ENCODE data around the gene RMND1. TPM values are rescaled to one million over a fixed set of nuclear protein-coding genes. Genes with fewer than 3 reads are reported as not detected.
A peak's percentile ranks its signal among the peaks of the same experiment; 100 is the strongest.

Gene RMND1, protein sequence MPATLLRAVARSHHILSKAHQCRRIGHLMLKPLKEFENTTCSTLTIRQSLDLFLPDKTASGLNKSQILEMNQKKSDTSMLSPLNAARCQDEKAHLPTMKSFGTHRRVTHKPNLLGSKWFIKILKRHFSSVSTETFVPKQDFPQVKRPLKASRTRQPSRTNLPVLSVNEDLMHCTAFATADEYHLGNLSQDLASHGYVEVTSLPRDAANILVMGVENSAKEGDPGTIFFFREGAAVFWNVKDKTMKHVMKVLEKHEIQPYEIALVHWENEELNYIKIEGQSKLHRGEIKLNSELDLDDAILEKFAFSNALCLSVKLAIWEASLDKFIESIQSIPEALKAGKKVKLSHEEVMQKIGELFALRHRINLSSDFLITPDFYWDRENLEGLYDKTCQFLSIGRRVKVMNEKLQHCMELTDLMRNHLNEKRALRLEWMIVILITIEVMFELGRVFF
- total RNA-seq: 10 to 100 TPM; 14.4 to 18.5 TPM

DNA sequence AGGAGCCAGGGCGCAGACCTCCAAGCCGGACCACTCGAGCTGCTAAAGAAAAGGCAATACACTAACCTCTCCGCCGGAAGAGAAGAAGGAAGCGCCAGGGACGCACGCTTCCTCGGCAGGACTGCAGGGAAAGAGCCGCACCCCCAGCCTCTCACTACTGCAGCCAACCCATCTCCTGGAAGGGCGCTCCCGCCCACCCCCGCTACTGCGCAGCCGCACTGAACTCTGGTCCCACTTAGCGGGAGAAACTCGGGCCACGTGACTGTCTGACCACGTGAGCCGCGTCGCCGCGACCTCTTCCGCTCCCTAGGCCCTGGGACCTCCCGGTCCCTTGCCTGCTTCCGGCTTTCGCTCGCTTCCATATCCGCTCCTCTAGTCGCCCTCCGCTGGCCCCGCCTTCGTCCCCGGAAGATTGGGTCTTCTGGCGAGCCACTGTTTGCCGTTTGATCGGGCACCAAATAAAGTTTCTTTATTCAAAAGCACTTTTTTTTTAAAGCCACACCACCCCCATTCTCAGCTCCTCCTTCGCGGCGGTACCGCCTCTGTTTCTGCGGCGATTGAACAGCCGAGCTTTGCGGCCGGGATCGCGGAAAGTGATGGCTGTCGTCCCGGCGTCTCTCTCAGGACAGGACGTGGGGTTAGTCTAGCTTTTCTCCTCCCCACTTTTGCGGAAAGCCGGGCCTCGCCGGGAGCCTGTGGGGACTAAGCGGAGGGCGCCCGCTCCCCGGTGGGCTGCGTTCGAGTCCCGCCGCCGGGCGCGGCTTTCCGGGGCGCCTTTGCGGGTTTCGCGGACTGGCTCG, at the start of gene RMND1:
TSS of gene RMND1 (minus strand) at position 177 of the 800 bp plus-strand sequence. CDS start 6,315 bp downstream, outside the sequence.
- H3K36me3 Mint-ChIP-seq (ENCODE audit: low read depth): peaks cover 10% of the 10 kb centered on the region
- H3K4me3 Mint-ChIP-seq: peak within 1 kb of the TSS; percentile 91
- CTCF ChIA-PET: interaction anchor here (0.6 to 1.7 kb wide), 7 partner anchors 12 to 364 kb away, joined by 3 to 7 read pairs (median 4); no protein-coding TSS in a partner anchor
- peak; percentile 100 for DNase-seq
- H3K9me3 Mint-ChIP-seq: no peaks in the 10 kb centered on the region
- H3K27ac Mint-ChIP-seq: peak within 1 kb of the TSS; percentile 89
- POLR2A ChIA-PET: interaction anchor here (0.6 to 0.7 kb wide), 3 partner anchors 47 to 230 kb away, joined by 3 to 7 read pairs (median 3); no protein-coding TSS in a partner anchor
- H3K4me1 Mint-ChIP-seq: peaks cover 37% of the 10 kb centered on the region
- H3K27me3 Mint-ChIP-seq: no peaks in the 10 kb centered on the region

DNA sequence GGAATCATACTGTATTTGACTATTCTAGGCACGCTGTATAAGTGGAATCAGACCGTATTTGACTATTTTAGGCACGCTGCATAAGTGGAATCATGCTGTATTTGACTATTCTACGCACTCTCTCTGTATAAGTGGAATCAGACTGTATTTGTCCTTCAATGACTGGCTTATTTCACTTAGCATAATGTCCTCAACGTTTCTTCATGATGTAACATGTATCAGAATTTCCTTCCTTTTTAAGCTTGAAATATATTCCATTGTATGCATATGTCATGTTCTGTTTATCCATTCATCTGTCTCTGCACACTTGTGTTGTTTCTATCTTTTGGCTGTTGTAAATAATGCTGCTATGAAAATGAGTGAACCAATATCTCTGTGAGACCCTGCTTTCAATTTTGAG, 47.6 kb upstream of the RMND1 start:
- ChIA-PET CTCF (no interaction called here), POLR2A (no interaction called here)
- no peaks in the 10 kb centered on the region for H3K36me3 Mint-ChIP-seq (ENCODE audit: low read depth)
- H3K27me3 Mint-ChIP-seq: peaks cover 39% of the 10 kb centered on the region
- no peak overlapping the region for H3K4me3 Mint-ChIP-seq
- H3K9me3 Mint-ChIP-seq: no peaks in the 10 kb centered on the region
- no peak overlapping the region for H3K27ac Mint-ChIP-seq
- no peak for DNase-seq
- H3K4me1 Mint-ChIP-seq: peaks cover 18% of the 10 kb centered on the region

DNA sequence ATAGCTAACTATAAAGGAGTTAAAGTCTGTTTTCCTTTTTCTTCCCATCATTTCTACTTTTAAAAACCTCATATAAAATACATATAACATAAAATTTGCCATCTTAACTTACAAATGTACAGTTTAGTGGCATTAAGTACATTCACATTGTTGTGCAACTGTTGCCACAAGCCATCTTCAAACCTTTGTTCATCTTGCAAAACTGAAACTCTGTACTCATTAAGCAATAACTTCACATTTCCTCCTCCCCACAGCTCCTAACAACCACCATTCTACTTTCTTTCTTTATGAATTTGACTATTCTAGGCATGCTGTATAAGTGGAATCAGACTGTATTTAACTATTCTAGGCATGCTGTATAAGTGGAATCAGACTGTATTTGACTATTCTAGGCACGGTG, 46.4 kb upstream of the RMND1 start:
- DNase-seq: no peak
- CTCF ChIA-PET: interaction anchor here (0.6 kb wide), 1 partner anchor 28 kb away, joined by 4 read pairs; no protein-coding TSS in a partner anchor
- H3K27me3 Mint-ChIP-seq: peaks cover 45% of the 10 kb centered on the region
- POLR2A ChIA-PET: no interaction called here
- peaks cover 22% of the 10 kb centered on the region for H3K4me1 Mint-ChIP-seq
- no peaks in the 10 kb centered on the region for H3K36me3 Mint-ChIP-seq (ENCODE audit: low read depth)
- no peak overlapping the region for H3K4me3 Mint-ChIP-seq
- H3K9me3 Mint-ChIP-seq: no peaks in the 10 kb centered on the region
- H3K27ac Mint-ChIP-seq: no peak overlapping the region

DNA sequence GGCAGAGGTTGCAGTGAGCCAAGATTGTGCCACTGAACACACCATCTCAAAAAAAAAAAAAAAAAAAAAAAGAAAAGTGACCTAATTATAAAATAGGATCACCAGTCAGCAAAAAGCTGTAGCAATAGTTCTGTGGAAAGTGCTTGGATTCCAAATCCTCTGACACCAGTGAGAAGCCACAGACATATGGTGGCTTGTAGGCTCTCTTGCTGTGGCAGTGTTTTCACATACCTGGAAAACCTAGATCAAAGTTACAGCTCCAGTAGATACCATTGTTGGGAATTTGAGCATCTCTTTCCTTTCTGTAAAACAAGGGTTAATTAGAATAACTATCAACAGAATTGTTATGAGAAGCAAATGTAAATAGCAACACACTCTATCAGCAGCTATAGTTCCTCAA, 46.0 kb upstream of the RMND1 start:
- ChIA-PET POLR2A (no interaction called here), CTCF (interaction anchor here (0.6 kb wide), 1 partner anchor 28 kb away, joined by 4 read pairs; no protein-coding TSS in a partner anchor)
- peaks cover 24% of the 10 kb centered on the region for H3K4me1 Mint-ChIP-seq
- H3K27me3 Mint-ChIP-seq: peaks cover 50% of the 10 kb centered on the region
- H3K9me3 Mint-ChIP-seq: no peaks in the 10 kb centered on the region
- DNase-seq: no peak
- H3K27ac Mint-ChIP-seq: no peak overlapping the region
- H3K4me3 Mint-ChIP-seq: no peak overlapping the region
- no peaks in the 10 kb centered on the region for H3K36me3 Mint-ChIP-seq (ENCODE audit: low read depth)

DNA sequence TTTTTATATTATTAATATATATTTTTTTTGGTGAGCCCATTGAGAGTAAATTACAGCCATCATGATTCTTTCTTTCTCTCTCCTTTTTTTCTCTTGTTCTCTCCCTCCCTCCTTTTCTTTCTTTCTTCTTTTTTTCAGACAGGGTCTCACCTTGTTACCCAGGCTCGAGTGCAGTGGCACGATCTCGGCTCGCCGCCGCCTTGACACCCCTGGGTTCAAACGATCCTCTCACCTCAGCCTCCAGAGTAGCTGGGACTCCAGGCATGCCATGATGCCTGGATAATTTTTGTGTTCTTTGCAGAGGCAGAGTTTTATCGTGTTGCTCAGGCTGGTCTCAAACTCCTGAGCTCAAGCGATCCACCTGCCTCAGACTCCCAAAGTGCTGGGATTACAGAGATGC, 43.5 kb upstream of the RMND1 start:
- H3K36me3 Mint-ChIP-seq (ENCODE audit: low read depth): no peaks in the 10 kb centered on the region
- DNase-seq: no peak
- H3K4me3 Mint-ChIP-seq: no peak overlapping the region
- no peak overlapping the region for H3K27ac Mint-ChIP-seq
- H3K27me3 Mint-ChIP-seq: peaks cover 54% of the 10 kb centered on the region
- ChIA-PET POLR2A (no interaction called here), CTCF (no interaction called here)
- H3K9me3 Mint-ChIP-seq: no peaks in the 10 kb centered on the region
- H3K4me1 Mint-ChIP-seq: peaks cover 24% of the 10 kb centered on the region

DNA sequence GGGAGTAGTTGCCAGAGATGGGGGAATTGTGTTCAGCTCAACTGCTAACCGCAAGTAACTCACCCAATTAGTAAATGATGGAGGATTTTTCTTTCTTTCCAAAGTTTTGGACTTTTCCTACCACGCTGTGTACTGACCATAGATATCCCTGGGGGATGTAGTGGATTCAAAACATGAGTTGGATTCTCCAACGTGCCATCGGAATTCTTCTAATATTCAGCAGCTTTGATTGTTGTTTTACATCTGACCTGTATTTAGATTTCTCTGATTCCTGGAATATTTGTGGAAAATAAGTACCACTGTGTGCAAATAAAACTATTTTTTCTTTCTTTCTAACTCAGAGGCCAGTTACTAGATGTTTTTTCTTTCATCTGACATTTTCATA, 43.0 kb upstream of the RMND1 start:
- POLR2A ChIA-PET: no interaction called here
- CTCF ChIA-PET: no interaction called here
- no peak overlapping the region for H3K27ac Mint-ChIP-seq

DNA sequence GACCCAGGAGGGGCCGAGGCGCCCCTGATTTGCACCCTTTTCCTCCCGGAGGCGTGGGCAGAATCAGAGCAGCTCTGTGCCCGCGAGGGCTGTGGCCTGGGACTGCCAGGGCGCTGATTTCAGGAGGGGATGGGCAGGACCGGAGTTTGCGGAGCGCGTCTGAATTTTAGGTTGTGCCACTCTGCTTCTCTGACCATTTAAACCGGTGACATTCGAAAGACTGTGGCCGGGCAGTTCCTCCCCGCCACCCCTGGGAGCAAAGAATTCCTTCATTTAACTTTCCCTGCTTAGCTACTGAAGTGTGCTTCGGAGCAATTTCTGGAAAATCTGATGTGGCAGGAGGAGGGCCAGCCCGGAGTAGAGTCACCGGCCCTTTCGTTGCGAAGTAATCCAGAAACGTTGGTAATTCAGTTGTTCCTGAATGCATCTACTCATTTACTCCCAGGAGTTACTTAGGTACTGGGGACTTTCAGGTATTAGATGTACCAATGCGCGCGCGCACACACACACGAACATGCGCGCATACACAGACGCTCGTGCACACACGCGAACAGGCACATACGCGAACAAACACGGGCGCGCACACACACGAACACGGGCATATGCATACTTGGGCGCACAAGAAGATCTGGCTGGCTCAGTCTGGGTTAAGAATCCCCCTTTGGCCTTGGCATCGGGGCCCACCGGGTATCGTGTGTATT, 42.5 kb upstream of the RMND1 start:
- POLR2A ChIA-PET: no interaction called here
- Mint-ChIP-seq H3K9me3 (no peaks in the 10 kb centered on the region), H3K27ac (no peak overlapping the region), H3K36me3 (ENCODE audit: low read depth) (no peaks in the 10 kb centered on the region), H3K4me3 (peak overlapping the region; percentile 71), H3K4me1 (peaks cover 19% of the 10 kb centered on the region), H3K27me3 (peaks cover 47% of the 10 kb centered on the region)
- DNase-seq: peak; percentile 54
- CTCF ChIA-PET: no interaction called here

More for the DNA sequence above, 43.0 kb upstream of the RMND1 start:
- H3K36me3 Mint-ChIP-seq (ENCODE audit: low read depth): no peaks in the 10 kb centered on the region
- no peak for DNase-seq
- H3K4me1 Mint-ChIP-seq: peaks cover 23% of the 10 kb centered on the region
- H3K27me3 Mint-ChIP-seq: peaks cover 51% of the 10 kb centered on the region
- no peaks in the 10 kb centered on the region for H3K9me3 Mint-ChIP-seq
- peak overlapping the region; percentile 71 for H3K4me3 Mint-ChIP-seq

DNA sequence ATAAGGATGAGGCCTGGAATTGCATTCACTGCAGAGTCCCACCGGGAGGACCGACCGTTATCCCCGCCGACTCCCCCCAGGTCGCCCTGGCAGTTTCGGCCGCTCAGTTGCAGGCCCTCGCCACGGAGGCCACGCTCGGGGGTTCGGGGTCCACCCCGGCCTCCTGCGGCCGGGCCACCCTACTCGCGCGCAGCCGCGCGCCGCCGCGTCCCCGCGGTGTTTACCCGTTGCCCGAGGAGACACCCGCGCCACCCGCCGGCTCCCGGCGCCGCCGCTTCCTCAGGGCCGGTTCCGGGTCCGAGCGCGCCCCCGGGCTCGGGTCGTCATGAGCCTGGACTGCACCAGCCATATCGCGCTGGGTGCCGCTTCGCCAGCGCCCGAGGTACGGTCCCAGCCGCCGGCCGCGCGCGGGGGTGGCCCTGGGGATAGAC, 41.9 kb upstream of the RMND1 start, which contains the start of gene CCDC170:
TSS of gene CCDC170 (plus strand) at position 214 of the 431 bp plus-strand sequence. CDS start at position 326, 112 bp downstream.
- H3K27me3 Mint-ChIP-seq: peaks cover 52% of the 10 kb centered on the region
- CTCF ChIA-PET: no interaction called here

DNA sequence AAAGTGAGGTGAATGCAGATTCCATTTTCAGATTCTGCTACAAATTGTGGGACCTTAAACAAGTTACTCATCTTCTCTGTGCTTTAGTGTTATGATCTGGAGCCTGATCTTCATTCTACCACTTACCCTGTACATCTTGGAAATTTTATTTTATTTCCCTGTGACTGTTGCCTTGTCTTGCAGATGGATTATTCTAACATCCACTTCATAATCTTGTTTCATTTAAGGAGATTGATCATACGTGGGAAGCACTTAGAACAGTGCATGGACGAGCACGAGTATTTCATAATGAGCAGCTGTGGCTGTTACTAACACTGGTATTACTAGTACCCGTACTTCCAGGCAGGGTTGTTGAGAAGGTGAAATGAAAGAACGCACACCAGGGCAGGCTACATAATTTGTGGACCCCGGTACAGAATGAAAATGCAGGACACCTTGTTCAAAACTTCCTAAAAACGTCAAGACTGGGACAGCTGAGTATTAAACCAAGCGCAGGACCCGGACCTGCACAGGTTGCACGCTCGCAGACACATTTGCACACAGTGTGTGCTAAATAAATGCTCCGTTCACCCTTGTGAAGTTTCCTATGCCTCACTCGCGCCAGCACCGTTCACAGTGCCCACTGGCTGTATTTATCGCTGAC, 41.4 kb upstream of the RMND1 start:
- CTCF ChIA-PET: no interaction called here
- Mint-ChIP-seq H3K27me3 (peaks cover 53% of the 10 kb centered on the region), H3K4me1 (peaks cover 14% of the 10 kb centered on the region), H3K27ac (no peak overlapping the region), H3K36me3 (ENCODE audit: low read depth) (no peaks in the 10 kb centered on the region), H3K9me3 (no peaks in the 10 kb centered on the region), H3K4me3 (peak overlapping the region; percentile 54)
- no peak for DNase-seq
- POLR2A ChIA-PET: no interaction called here

More for the DNA sequence above, 41.9 kb upstream of the RMND1 start, which contains the start of gene CCDC170:
- DNase-seq: no peak
- H3K4me1 Mint-ChIP-seq: peaks cover 19% of the 10 kb centered on the region
- no peaks in the 10 kb centered on the region for H3K9me3 Mint-ChIP-seq
- H3K4me3 Mint-ChIP-seq: peak within 1 kb of the TSS; percentile 71
- POLR2A ChIA-PET: no interaction called here
- no peaks in the 10 kb centered on the region for H3K36me3 Mint-ChIP-seq (ENCODE audit: low read depth)
- no peak within 1 kb of the TSS for H3K27ac Mint-ChIP-seq

DNA sequence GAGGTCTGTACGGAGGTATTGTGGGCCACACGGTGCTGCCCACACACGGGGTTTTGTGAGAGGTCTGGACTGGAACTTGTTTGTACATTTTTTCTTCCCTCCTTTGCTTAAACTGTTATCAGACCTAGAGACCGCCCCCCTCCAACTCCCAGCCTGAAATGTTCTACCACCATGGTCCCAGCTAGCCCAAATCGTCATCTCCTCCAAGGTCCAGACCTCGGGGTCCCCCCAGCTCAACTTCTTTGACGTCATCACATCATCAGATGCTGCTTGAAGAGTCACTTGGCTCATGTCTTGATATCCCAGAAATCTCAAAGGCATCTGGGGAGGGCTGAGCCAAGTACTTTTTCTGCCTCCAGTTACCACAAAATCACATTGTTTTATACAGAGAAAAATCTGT, 39.1 kb upstream of the RMND1 start:
- ChIA-PET POLR2A (no interaction called here), CTCF (interaction anchor here (0.7 kb wide), 1 partner anchor 50 kb away, joined by 3 read pairs; no protein-coding TSS in a partner anchor)
- DNase-seq: no peak
- Mint-ChIP-seq H3K4me3 (no peak overlapping the region), H3K36me3 (ENCODE audit: low read depth) (no peaks in the 10 kb centered on the region), H3K27ac (no peak overlapping the region), H3K9me3 (no peaks in the 10 kb centered on the region), H3K27me3 (peaks cover 44% of the 10 kb centered on the region), H3K4me1 (peaks cover 13% of the 10 kb centered on the region)

DNA sequence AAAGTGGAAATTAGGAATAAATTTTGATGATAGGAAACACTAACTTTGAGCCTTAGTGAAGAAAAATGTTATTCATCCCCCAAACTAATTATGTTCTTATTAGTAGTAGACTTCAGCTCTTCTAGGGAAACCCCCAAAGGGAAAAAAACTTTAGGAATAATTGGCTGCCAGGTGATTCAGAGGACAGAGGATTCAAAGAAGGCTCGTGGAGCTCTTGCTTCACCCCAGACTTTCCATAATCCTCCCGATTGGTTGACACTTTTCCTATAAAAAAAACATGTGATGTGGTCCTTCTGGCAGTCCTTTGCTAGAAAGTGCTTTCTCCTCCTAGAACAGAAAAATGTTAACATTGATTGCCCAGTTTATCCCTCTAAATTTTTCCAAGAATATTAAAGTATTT, 36.3 kb upstream of the RMND1 start:
- DNase-seq: no peak
- H3K36me3 Mint-ChIP-seq (ENCODE audit: low read depth): no peaks in the 10 kb centered on the region
- peaks cover 22% of the 10 kb centered on the region for H3K27me3 Mint-ChIP-seq
- ChIA-PET CTCF (no interaction called here), POLR2A (no interaction called here)
- H3K4me3 Mint-ChIP-seq: no peak overlapping the region
- H3K4me1 Mint-ChIP-seq: peaks cover 2% of the 10 kb centered on the region
- H3K9me3 Mint-ChIP-seq: no peaks in the 10 kb centered on the region
- H3K27ac Mint-ChIP-seq: no peak overlapping the region

DNA sequence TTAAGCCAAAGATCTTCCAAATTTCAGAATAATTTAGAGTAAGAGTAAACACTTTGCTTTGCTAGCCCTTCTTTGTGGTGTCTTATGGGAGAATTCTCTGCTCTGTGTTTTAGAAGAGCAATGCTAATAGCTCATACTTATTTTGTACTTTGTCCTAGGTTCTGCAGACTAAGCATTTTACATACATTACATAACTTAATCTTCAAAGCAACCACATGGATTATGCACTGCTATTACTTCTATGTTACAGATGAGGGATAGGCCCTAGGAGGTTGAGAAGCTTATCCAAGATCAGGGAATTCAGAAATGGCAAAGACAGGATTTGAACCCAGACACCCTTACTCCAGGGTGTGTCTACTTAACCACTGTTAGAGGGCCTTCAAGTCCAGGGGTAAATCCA, 32.1 kb upstream of the RMND1 start:
- CTCF ChIA-PET: interaction anchor here (0.6 kb wide), 1 partner anchor 294 kb away, joined by 3 read pairs; no protein-coding TSS in a partner anchor
- Mint-ChIP-seq H3K4me1 (peaks cover 18% of the 10 kb centered on the region), H3K27ac (no peak overlapping the region), H3K27me3 (peaks cover 6% of the 10 kb centered on the region), H3K4me3 (no peak overlapping the region), H3K9me3 (no peaks in the 10 kb centered on the region), H3K36me3 (ENCODE audit: low read depth) (no peaks in the 10 kb centered on the region)
- POLR2A ChIA-PET: no interaction called here
- DNase-seq: no peak

All from activated CD4-positive, alpha-beta T cell treated with anti-CD3 and anti-CD28 coated beads, Interleukin-2, amount 10 ng/mL, durations not matched to agents 7 days and 5 days (primary cell).